Iris pigment epithelial cell (primary cell): ENCODE measurements around the gene RNF32.
"Not testable (repeated sequence)": the region's sequence is repeated elsewhere in the genome, so short reads cannot be mapped to it uniquely, and the experiment has no call there.

Experiments
- DNase-seq: peaks from one replicate; pipeline ENCODE4 v3.0.0-alpha.2; 2011; ENCODE audit warnings: low read depth

Gene RNF32

GRCh38 chr7:156642306-156643045 lies 1.9 kb downstream of the RNF32 start:
- DNase-seq = no peak

- DNase-seq = not testable (repeated sequence)
Observed at GRCh38 chr7:156647330-156647729, 6.8 kb downstream of the RNF32 start.

DNA sequence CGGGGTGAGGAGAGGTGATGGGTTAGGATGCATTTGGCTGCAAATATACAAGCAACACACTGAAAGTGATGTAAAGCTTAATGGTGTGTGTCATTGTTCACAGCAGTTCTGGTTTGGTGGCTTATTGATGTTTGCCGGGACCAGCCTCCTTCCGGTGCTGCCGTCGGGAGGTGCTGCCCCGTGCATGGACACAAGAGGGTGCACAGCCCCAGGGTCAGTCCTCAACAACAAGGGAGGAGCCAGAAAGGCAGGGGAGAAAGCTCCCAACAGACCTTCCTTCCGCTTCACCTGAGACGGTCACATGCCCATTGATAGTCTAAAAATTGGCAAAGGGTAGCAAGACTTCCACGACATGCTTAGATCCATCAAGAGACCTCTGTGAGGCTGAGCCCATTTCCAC lies 9.5 kb downstream of the RNF32 start:
- peak; percentile 26 for DNase-seq

GRCh38 chr7:156651474-156651873 lies 10.9 kb downstream of the RNF32 start:
- no peak for DNase-seq

DNA sequence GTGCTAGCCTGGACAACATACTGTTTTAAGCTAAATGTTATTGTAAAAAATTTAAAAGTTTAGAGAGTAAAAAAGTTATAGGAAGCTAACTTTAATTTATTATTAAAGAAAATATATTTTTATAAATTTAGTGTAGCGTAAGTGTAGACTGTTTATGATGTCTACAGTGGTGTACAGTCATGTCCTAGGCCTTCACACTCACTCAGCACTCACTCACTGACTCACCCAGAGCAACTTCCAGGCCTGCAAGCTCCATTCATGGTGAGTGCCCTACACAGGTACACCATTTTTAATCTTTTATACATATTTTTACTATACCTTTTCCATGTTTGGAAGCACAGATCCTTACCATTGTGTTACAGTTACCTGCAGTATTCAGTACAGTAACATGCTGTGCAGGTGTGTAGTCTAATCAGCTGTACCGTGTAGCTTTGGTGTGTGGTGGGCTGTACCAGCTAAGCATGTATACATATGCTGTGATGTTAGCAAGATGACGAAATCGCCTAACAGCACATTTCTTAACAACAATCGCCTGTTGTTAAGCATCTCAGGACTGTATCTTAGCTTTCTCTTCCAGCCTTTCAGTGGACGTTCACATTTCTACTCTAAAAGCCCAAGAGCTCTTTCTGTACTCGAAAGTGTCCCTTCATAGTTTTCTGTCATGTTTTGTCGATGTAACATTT lies 12.5 kb downstream of the RNF32 start:
- peak; percentile 33 for DNase-seq

- DNase-seq = no peak
Observed at GRCh38 chr7:156654511-156655234, 14.1 kb downstream of the RNF32 start.

DNA sequence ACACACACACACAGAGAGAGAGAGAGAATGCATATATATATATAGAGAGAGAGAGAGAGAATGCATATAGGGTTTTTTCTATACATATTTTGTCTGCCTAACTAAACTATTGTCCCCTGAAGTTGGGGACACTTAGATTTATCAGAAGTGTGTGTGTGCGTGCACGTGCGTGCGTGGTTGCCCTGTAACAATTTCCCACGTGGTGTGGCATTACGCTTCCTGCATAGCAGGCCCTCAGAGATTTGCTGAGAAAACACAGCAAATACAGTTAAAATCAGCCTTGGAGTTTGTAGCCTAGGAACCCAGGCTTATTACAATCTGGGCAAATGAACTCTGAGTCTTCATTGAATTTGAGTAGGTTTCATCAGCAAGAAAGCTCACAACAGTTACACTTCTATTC lies 14.7 kb downstream of the RNF32 start:
- DNase-seq = no peak

DNA sequence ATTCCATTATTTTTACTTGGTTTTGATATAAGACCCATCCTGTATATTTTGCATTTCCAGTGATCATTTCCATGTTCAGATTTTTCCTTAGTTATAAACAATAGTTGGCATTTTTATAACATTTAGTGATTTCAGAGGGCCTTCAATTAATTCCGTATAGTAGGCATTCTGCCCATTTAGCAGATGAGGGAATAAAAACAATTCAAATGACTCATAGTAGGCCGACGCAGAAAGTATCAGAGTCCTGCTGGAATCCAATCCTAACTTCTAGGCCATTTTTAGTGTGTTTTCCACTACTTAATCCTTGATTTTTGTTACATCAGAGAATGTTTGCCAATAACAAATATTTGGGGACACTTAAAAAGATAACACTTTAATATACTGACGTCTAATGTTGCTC lies 15.4 kb downstream of the RNF32 start:
- no peak for DNase-seq

- DNase-seq = no peak
Observed at GRCh38 chr7:156656598-156656997, 16.0 kb downstream of the RNF32 start.

DNA sequence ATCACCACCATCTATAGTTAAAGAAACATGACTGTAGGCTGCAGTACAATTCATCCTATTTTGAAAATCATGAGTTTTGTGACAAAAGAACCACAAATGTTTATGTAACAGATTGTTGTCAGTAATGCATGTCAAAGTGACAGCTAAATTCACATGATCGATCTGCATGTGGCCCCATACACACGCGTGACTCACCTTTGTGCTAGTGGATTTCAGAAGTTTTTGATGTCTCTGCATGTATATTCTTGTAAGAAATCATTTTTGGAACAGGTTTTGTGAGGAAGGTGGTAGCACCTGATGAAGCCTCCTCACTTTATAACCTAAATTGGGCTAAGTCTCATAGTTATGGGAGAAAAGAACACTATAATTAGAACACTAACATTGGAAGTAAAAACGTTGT lies 17.1 kb downstream of the RNF32 start:
- no peak for DNase-seq

DNA sequence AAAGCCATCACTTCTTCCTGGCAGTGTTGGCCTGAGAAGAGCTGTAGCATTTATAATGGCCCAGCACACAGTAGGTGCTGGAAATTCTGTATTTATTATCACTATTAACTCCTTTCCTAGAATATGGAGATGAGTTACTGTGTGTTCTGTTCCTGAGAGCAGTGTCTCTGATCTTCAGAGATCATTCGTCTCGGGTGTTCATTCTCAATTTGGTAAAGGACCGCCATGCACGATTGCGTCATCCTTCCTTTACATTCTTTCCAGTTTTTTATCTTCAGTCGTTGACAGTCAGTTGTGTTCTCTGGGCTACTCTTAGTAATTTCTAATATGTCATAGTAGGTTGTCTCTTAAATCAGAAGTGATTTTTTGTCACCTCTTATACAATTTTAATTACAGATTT lies 18.6 kb downstream of the RNF32 start:
- DNase-seq = no peak

GRCh38 chr7:156659961-156660360 lies 19.4 kb downstream of the RNF32 start:
- no peak for DNase-seq

DNA sequence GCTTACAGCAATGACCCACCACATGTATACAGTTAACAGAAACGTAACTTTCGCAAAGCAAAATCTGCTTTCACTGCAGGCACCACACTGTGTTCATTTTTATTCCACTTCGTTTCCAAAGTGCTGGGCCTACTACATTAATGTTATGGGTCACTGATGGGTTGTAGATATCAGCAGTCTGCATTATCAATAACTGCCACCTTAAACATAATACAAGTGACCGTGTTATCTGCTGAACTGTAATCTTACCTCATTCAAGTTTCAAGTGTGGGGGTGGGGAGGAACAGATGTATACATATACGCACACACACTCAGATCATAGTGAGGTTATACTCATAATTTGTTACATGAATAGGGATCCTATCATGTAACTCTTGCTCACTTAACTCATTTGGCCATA lies 21.1 kb downstream of the RNF32 start:
- DNase-seq = no peak

GRCh38 chr7:156662277-156662676 lies 21.7 kb downstream of the RNF32 start:
- no peak for DNase-seq

- DNase-seq = peak; percentile 18
Observed at GRCh38 chr7:156665101-156665500, 24.5 kb downstream of the RNF32 start.

DNA sequence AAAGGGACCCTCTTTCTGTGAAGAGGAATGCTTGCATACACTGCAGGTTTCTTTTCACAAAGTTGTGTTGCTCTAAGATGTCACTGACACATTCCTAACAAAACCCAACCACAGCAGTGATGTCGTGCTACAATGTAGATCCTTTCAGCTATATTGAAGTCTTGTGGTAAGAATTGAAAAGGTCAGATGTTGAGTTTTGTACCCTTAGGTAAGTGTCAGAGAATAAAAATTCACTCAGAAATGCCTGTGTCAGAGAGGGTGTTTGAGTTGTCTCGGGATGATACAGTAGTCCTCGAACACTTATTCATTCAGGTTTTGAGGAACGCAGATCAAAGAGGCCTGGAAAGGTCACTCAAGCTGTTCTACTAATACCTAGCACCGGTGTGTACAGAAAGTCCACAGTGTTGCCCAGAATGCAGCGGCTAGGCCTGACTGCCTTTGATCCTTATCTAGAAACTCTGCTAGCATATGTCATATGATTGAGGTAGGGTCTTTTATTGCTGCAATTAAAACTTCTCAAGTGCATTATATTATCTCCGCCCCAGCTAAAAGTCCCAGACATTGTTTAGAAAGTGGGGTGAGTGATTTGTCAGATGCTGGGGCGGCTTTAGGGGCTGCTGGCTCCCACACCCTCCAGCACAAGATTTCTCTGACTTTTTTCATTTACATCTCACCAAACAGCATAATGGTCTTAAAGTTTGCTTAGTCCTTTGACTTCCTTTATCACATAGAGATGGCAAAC lies 26.0 kb downstream of the RNF32 start:
- no peak for DNase-seq

DNA sequence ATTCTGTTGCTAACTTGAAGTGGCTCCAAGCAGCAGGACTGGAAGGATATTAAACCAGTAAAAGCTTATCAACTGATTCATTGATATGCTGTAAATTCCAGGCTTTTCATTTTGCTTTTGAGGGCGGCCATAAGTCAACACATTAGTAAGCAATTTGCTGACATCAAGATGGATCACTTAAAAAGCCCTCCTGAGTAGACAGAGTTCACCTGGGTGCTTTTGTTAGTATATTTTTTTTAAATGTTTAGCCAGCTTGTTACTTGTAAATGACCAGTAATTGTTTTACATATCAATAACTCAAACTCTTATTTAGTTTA lies 26.5 kb downstream of the RNF32 start:
- no peak for DNase-seq

DNA sequence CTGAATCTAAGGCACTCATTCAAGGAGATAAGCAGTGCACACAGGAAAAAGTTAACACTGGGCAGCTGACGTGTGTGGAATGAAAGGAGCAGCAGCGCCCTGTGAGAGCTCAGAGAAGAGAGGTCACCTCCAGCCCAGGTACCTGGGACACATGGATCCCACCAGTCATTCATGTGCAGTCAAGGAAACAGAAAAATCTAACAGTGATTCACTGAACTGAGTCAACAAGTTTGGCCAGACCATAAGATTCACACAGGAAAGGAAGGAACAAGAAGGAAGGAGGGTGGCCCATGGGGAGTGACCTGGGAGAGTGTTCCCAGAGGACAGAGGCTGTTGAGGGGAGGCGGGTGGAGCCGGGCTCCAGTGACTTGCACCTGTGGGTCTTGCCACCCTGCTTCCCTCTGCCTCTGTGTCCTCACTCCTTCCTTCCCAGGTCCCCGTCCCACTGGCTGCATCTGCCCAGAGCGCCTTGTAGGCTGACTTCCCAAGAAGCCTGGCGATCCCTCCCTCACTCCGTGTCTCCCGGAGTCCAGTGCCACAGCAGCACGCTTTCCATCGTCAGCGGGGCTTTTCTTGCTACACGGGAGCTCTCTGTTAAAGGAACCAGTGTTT lies 27.7 kb downstream of the RNF32 start:
- DNase-seq = no peak

- no peak for DNase-seq
Observed at GRCh38 chr7:156669035-156669828, 28.7 kb downstream of the RNF32 start.

DNA sequence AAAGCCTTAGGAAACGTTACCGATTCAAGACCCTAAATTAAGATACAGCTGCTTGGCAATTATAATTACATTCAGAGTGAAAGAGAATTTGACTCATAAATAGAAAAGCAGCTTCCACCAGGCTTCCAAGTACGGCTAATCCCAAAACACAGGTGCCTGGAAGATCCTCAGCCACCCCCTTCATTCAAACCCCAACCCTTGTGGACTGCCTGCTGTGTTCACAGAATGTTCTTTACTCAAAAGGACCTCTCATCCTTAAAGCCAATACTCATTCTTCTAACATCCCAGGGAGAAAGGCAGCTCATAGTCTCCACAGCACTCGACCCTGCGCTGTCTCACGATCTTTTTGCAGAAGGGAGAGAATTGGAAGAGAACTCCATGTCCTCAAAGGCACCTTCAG lies 32.9 kb downstream of the RNF32 start:
- DNase-seq = no peak

- DNase-seq = no peak
Observed at GRCh38 chr7:156673902-156674301, 33.3 kb downstream of the RNF32 start.
